Retinal pigment epithelial cell (primary cell): ENCODE data around the gene ENDOV.

ENCODE experiments used
- DNase-seq: peaks from one replicate; pipeline ENCODE4 v3.0.0-alpha.2; 2010; ENCODE audit warnings: low read depth
- H3K4me3 ChIP-seq: 2 replicates; pipeline ENCODE4 v1.5.1; 2011; ENCODE audit warnings: mild to moderate bottlenecking, low read length, control low read depth, moderate library complexity
- TF ChIP-seq, protein P1 (sequence below): conservative IDR thresholded peaks from 2 replicates; pipeline ENCODE4 v1.5.1; 2011; ENCODE audit warnings: low read depth, low read length, control low read depth, inconsistent platforms

ENDOV gene

GRCh38 chr17:80453998-80454556 is 39.1 kb downstream of the ENDOV start:
- no peak for DNase-seq
- TF ChIP-seq, protein P1, sequence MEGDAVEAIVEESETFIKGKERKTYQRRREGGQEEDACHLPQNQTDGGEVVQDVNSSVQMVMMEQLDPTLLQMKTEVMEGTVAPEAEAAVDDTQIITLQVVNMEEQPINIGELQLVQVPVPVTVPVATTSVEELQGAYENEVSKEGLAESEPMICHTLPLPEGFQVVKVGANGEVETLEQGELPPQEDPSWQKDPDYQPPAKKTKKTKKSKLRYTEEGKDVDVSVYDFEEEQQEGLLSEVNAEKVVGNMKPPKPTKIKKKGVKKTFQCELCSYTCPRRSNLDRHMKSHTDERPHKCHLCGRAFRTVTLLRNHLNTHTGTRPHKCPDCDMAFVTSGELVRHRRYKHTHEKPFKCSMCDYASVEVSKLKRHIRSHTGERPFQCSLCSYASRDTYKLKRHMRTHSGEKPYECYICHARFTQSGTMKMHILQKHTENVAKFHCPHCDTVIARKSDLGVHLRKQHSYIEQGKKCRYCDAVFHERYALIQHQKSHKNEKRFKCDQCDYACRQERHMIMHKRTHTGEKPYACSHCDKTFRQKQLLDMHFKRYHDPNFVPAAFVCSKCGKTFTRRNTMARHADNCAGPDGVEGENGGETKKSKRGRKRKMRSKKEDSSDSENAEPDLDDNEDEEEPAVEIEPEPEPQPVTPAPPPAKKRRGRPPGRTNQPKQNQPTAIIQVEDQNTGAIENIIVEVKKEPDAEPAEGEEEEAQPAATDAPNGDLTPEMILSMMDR = no peak
- peak overlapping the region; percentile 65 for H3K4me3 ChIP-seq

GRCh38 chr17:80454557-80455335 is 39.8 kb downstream of the ENDOV start:
- peak overlapping the region; percentile 68 for H3K4me3 ChIP-seq
- TF ChIP-seq, protein P1 = no peak
- peak; percentile 83 for DNase-seq

- no peak for DNase-seq
Measured at GRCh38 chr17:80455336-80455710, 40.4 kb downstream of the ENDOV start.

GRCh38 chr17:80455784-80456183 is 40.8 kb downstream of the ENDOV start:
- no peak overlapping the region for H3K4me3 ChIP-seq
- TF ChIP-seq, protein P1 = no peak
- DNase-seq = no peak

More at GRCh38 chr17:80455336-80455710, 40.4 kb downstream of the ENDOV start:
- H3K4me3 ChIP-seq = peak overlapping the region; percentile 68
- TF ChIP-seq, protein P1 = no peak

DNA sequence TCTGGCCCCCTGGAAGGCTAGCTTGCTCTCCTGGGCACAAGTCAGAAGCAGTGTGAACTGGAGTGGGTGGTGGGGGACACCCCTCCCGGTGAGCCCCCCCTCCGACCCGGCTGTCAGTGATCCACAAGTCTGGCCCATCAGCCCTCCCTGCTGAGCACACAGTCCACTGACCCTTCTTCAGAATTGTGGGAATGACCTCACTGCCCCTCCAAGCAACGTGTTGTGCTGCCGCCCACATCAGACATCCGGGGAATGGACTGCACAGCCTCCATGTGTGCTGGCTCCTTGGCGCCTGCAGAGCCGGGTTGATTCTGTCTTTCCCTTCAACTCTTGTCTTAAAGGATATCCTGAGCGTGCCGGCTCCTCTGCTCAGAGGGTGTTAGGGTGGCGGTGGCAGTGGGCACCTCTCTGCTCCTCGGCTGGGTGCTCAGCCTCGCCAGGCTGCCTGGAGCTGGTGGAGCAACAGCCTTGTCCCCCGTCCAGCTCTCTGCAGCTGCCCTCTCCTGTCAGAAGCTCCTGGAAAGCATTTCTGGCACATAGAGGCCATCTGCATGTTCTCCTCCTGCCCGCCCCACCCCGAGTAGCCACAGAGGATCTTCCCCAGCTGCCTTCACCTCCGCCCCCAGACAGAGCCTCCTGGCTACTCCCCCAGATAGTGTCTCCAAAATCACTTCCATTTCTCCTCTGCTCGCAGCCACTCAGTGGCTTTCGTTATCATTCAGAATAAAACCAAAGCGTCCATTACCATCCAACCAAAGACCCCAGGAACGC is 41.7 kb downstream of the ENDOV start:
- TF ChIP-seq, protein P1 = no peak
- no peak for DNase-seq
- no peak overlapping the region for H3K4me3 ChIP-seq

GRCh38 chr17:80457236-80457856 is 42.4 kb downstream of the ENDOV start:
- H3K4me3 ChIP-seq = no peak overlapping the region
- TF ChIP-seq, protein P1 = no peak
- no peak for DNase-seq
